PC-9 (cell line): Measurements from ENCODE around the gene OR2S2.

Source experiments
- EZH2 ChIP-seq: fragments of 200-600 bp; sonication (generic); IDR thresholded peaks from 2 replicates; pipeline ENCODE4 v1.8.0; 2017; ENCODE audit warnings: antibody characterized with exemption, low read depth
- TF ChIP-seq, protein P1 (sequence below): fragments of 200-600 bp; sonication (generic); conservative IDR thresholded peaks from 2 replicates; pipeline ENCODE4 v1.6.1; 2017; ENCODE audit warnings: mixed run types, antibody characterized with exemption, mild to moderate bottlenecking, moderate library complexity

DNA sequence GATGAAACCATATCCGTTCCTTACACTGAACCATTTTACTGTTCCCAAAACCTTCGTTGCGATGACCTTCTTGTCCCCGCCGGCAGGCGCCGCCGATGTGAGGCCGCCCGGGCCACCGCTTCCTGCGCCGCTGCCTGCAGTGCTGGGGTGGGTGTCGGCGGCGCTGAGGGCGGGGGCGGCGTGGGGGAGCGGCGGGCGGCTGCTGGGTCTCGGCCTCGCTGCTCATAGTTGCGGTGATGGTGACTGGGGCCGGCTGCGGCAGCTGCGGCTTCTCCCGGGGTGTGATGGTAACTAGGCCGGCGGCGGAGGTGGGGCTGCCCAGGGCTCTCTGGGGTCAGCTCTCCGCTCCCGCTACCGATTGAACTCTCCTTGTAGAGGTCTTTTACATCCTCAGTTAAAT lies 14.1 kb upstream of the OR2S2 start:
- no peak for TF ChIP-seq EZH2
- TF ChIP-seq, protein P1, sequence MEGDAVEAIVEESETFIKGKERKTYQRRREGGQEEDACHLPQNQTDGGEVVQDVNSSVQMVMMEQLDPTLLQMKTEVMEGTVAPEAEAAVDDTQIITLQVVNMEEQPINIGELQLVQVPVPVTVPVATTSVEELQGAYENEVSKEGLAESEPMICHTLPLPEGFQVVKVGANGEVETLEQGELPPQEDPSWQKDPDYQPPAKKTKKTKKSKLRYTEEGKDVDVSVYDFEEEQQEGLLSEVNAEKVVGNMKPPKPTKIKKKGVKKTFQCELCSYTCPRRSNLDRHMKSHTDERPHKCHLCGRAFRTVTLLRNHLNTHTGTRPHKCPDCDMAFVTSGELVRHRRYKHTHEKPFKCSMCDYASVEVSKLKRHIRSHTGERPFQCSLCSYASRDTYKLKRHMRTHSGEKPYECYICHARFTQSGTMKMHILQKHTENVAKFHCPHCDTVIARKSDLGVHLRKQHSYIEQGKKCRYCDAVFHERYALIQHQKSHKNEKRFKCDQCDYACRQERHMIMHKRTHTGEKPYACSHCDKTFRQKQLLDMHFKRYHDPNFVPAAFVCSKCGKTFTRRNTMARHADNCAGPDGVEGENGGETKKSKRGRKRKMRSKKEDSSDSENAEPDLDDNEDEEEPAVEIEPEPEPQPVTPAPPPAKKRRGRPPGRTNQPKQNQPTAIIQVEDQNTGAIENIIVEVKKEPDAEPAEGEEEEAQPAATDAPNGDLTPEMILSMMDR = no peak
